IMR-90 (cell line): ENCODE results near the gene RARRES1. TPM values are rescaled to one million over a fixed set of nuclear protein-coding genes. Genes with fewer than 3 reads are reported as not detected.

Experiments used
- ATAC-seq: fragments of 200-7000 bp; cut with Tn5 transposase; 2 replicates; pipeline ENCODE4 v1.9.1; 2020; ENCODE audit warnings: low read depth, mild to moderate bottlenecking, moderate library complexity
- BruUV-seq: library from RNA; stranded (reverse); fragments of 400-500 nt; replicated peaks from 2 replicates; lab custom pipeline; 2021; lab: Mats Ljungman, UMichigan
- CTCF ChIA-PET: fragments of 300-600 bp; formaldehyde crosslinking; extraction: SDS; loops from one replicate; lab custom pipeline; 2021; ENCODE audit warnings: antibody characterized with exemption; lab: Yijun Ruan, JAX
- POLR2A ChIA-PET: fragments of 300-600 bp; sonication (Branson Sonifier 250); formaldehyde crosslinking; loops from one replicate; lab custom pipeline; 2022; ENCODE audit warnings: antibody characterized with exemption; ENCODE audit not compliant: unreplicated experiment; lab: Charles Lee
- DNase-seq: peaks from one replicate; pipeline ENCODE4 v3.0.0; 2013
- H2AFZ ChIP-seq: replicated peaks from 2 replicates; pipeline ENCODE3; 2013; ENCODE audit warnings: low read length, mild to moderate bottlenecking; ENCODE audit not compliant: poor library complexity
- H2AK5ac ChIP-seq: 2 replicates; pipeline ENCODE4 v1.6.1; 2013; ENCODE audit warnings: low read depth, low read length, inconsistent platforms
- H2AK9ac ChIP-seq: replicated peaks from 2 replicates; pipeline ENCODE3; 2013; ENCODE audit warnings: mild to moderate bottlenecking, low read depth, low read length, moderate library complexity; ENCODE audit not compliant: poor library complexity
- H2BK120ac ChIP-seq: 2 replicates; pipeline ENCODE4 v1.6.1; 2013; ENCODE audit warnings: low read depth, low read length, inconsistent platforms
- H2BK15ac ChIP-seq: 3 replicates; pipeline ENCODE4 v1.6.1; 2013; ENCODE audit warnings: low read depth, low read length, inconsistent platforms
- H2BK20ac ChIP-seq: 2 replicates; pipeline ENCODE4 v1.6.1; 2013; ENCODE audit warnings: low read depth, mild to moderate bottlenecking, inconsistent platforms, low read length, moderate library complexity
- H2BK5ac ChIP-seq: 2 replicates; pipeline ENCODE4 v1.6.1; 2013; ENCODE audit warnings: mild to moderate bottlenecking, low read depth, low read length, inconsistent platforms; ENCODE audit not compliant: poor library complexity, severe bottlenecking
- H3K14ac ChIP-seq: replicated peaks from 2 replicates; pipeline ENCODE4 v1.6.1; 2013; ENCODE audit warnings: low read depth, low read length, inconsistent platforms
- H3K18ac ChIP-seq: 2 replicates; pipeline ENCODE4 v1.6.1; 2013; ENCODE audit warnings: low read depth, low read length, control low read depth
- H3K23ac ChIP-seq: 2 replicates; pipeline ENCODE4 v1.6.1; 2013; ENCODE audit warnings: low read depth, low read length, inconsistent platforms
- H3K27ac ChIP-seq: 2 replicates; pipeline ENCODE4 v1.5.1; 2013; ENCODE audit warnings: mild to moderate bottlenecking, control low read depth, low read length; ENCODE audit not compliant: insufficient read depth
- H3K27me3 ChIP-seq: 2 replicates; pipeline ENCODE4 v1.6.1; 2013; ENCODE audit warnings: low read length; ENCODE audit not compliant: control insufficient read depth, insufficient read depth
- H3K36me3 ChIP-seq: 2 replicates; pipeline ENCODE4 v1.6.1; 2013; ENCODE audit warnings: low read length, mixed read lengths; ENCODE audit not compliant: control insufficient read depth, insufficient read depth
- H3K4ac ChIP-seq: 2 replicates; pipeline ENCODE4 v1.6.1; 2013; ENCODE audit warnings: low read depth, low read length, inconsistent platforms
- H3K4me1 ChIP-seq: 2 replicates; pipeline ENCODE4 v1.6.1; 2013; ENCODE audit warnings: low read length, mixed read lengths; ENCODE audit not compliant: control insufficient read depth, insufficient read depth
- H3K4me2 ChIP-seq: 2 replicates; pipeline ENCODE4 v1.6.1; 2013; ENCODE audit warnings: low read depth, mild to moderate bottlenecking, control low read depth, low read length, moderate library complexity
- H3K4me3 ChIP-seq: 2 replicates; pipeline ENCODE4 v1.5.1; 2013; ENCODE audit warnings: low read depth, mild to moderate bottlenecking, control low read depth, low read length, moderate library complexity; ENCODE audit not compliant: insufficient read depth
- H3K56ac ChIP-seq: 2 replicates; pipeline ENCODE4 v1.6.1; 2013; ENCODE audit warnings: low read length, inconsistent platforms; ENCODE audit not compliant: insufficient read depth; ENCODE audit errors: extremely low read depth
- H3K79me1 ChIP-seq, 2 experiments: 2 replicates each; pipeline ENCODE4 v1.6.1; 2013; ENCODE audit warnings: low read length in 2 of 2, inconsistent platforms in 1 of 2, low read depth in 1 of 2
- H3K9ac ChIP-seq: 2 replicates; pipeline ENCODE4 v1.6.1; 2013; ENCODE audit warnings: low read depth, low read length, control low read depth
- H3K9me1 ChIP-seq: 2 replicates; pipeline ENCODE4 v1.6.1; 2013; ENCODE audit warnings: low read length, inconsistent platforms; ENCODE audit not compliant: insufficient read depth
- H3K9me3 ChIP-seq: 2 replicates; pipeline ENCODE4 v1.6.1; 2013; ENCODE audit warnings: low read length; ENCODE audit not compliant: control insufficient read depth, insufficient read depth
- H4K20me1 ChIP-seq: 2 replicates; pipeline ENCODE4 v1.6.1; 2013; ENCODE audit warnings: low read length, inconsistent platforms; ENCODE audit not compliant: insufficient read depth
- H4K5ac ChIP-seq: 2 replicates; pipeline ENCODE4 v1.6.1; 2013; ENCODE audit warnings: mild to moderate bottlenecking, low read depth, low read length, control low read depth
- H4K8ac ChIP-seq, 2 experiments: 2 replicates each; pipeline ENCODE4 v1.6.1; 2013; ENCODE audit warnings: low read depth in 2 of 2, low read length in 2 of 2, control low read depth in 1 of 2, inconsistent platforms in 1 of 2
- H4K91ac ChIP-seq: 2 replicates; pipeline ENCODE4 v1.6.1; 2013; ENCODE audit warnings: low read depth, low read length, inconsistent platforms; ENCODE audit not compliant: insufficient read depth
- MAFK ChIP-seq: IDR thresholded peaks from 2 replicates; pipeline ENCODE4 v1.6.1; 2012; ENCODE audit warnings: low read depth, low read length, improper control_type of control experiment
- WGBS, 2 experiments: methylation state at CpG; one replicate each; pipeline versions ENCODE4 v1.1.5 to v1.1.7; 2013; ENCODE audit warnings: missing lambda C conversion rate in 2 of 2; ENCODE audit not compliant: insufficient read length in 1 of 2; ENCODE audit errors: extremely low coverage in 2 of 2; 5-methylcytosine and 5-hydroxymethylcytosine counted together
- dilution Hi-C: fragments of 300-500 bp; cut with HindIII; formaldehyde crosslinking; loops from one replicate; pipeline ENCODE4 v1.14.3; 2018; ENCODE audit warnings: low sequenced_read_pairs; ENCODE audit not compliant: unreplicated experiment
- in situ Hi-C: fragments of 300-500 bp; cut with MboI; formaldehyde crosslinking; loops from 3 replicates; pipeline ENCODE4 v1.14.3; 2019; ENCODE audit warnings: low sequenced_read_pairs, inconsistent platforms, mixed read lengths
- intact Hi-C: fragments of 100-400 bp; cut with micrococcal nuclease; formaldehyde crosslinking; loops from 2 replicates; pipeline ENCODE4 v1.10.0; 2022
- polyA plus RNA-seq, 3 experiments: library from polyadenylated mRNA; depleted of rRNA; stranded (reverse); fragments of >200 nt; gene quantifications; 2 replicates each; pipeline ENCODE4 v1.2.3, GENCODE V29; 2012; ENCODE audit warnings: low replicate concordance in 1 of 3
- total RNA-seq: library from RNA; depleted of rRNA; stranded (reverse); fragments of >200 nt; gene quantifications from 2 replicates; pipeline ENCODE4 v1.2.3, GENCODE V29; 2012

The RARRES1 gene
- total and polyA plus RNA-seq, 2 of the 4 experiments (the other 2 are of a cell fraction), result 0.90 to 3.0 TPM

DNA sequence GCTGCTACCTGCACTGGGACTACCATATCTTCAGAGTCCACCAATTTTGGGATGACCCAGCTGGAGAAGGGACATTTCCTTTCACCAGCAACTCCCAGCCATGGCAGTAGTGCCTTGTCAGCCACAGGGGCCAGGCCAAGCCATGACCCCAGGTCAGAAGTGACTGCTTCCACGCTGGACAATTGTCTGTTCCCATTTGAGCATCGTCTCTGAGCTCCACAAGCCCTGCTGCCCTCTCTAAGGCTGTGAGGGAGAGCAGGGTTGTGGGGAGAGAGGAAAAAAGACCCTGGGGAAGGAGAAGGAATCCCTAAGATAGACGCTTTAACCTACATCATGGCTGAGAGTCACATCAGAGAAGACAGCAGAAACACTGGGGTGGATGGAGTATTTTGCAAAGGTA, 7.4 kb upstream of the RARRES1 start:
- Histone ChIP-seq H2AFZ (no peak overlapping the region), H3K4ac (peak overlapping the region; percentile 82), H4K91ac (no peak overlapping the region), H3K9me1 (peaks cover 13% of the 10 kb centered on the region), H3K36me3 (peaks cover 5% of the 10 kb centered on the region; the same call in 1 of the 2 replicates), H3K79me1 (peaks cover 0 to 4% of the 10 kb centered on the region in 2 experiments; a peak in 2 of 4 replicates), H3K9ac (no peak overlapping the region), H4K8ac (no peak overlapping the region), H4K5ac (peak overlapping the region; percentile 81), H3K18ac (no peak overlapping the region; the same call in 1 of the 2 replicates), H3K4me2 (no peak overlapping the region), H2BK120ac (no peak overlapping the region), H3K14ac (no peak overlapping the region), H3K4me1 (peaks cover 15% of the 10 kb centered on the region), H3K56ac (no peak overlapping the region), H4K20me1 (no peaks in the 10 kb centered on the region), H3K4me3 (no peak overlapping the region), H2BK20ac (peak overlapping the region; percentile 5; the same call in 1 of the 2 replicates), H3K27me3 (no peaks in the 10 kb centered on the region), H3K9me3 (peaks cover 8% of the 10 kb centered on the region), H3K23ac (no peak overlapping the region), H3K27ac (no peak overlapping the region), H2AK9ac (no peak overlapping the region), H2BK5ac (no peak overlapping the region), H2AK5ac (peak overlapping the region; percentile 94), H2BK15ac (peak overlapping the region; percentile 88; the same call in 1 of the 3 replicates)
- in situ Hi-C loops (no loop called here), dilution Hi-C loops (no loop called here), intact Hi-C loops (no loop called here)
- ChIA-PET POLR2A (no interaction called here), CTCF (no interaction called here)
- DNase-seq (no peak), ATAC-seq (no peak)
- no peak for TF ChIP-seq MAFK
- 100% methylated on average over 1 of the region's 3 CpGs; no CpG with 5 or more reads in 1 of the 2 experiments for WGBS, 2 experiments
- BruUV-seq, result no TSS peak
